ENCODE results near the gene PDE12. TPM values are rescaled to one million over a fixed set of nuclear protein-coding genes. Genes with fewer than 3 reads are reported as not detected.

Gene PDE12
- total RNA-seq, 1 donor from 2014 or later: 16.2 TPM

DNA sequence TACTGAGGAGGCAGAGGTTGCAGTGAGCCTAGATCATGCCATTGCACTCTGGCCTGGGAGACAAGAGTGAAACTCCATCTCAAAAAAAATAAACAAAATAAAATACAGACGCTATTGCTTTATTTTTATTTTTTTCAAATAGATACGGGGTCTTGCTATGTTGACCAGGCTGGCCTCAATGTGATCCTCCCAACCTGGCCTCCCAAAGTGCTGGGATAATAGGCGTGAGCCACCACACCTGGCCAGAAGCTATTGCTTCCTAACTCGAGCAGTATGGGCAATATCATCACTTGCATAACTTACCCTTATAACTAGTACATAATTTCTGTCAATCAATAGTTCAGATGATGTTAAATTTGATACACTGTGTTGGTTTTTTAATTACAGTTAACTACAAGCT lies 38.1 kb downstream of the PDE12 start:
- H2AFZ ChIP-seq (ENCODE audit: low read depth, low read length): no peak overlapping the region
- peak overlapping the region; percentile 98 for H3K4me3 ChIP-seq (ENCODE audit: insufficient read depth, low read depth, low read length)
- H3K4me1 Mint-ChIP-seq (ENCODE audit: low read depth, unreplicated experiment): peaks cover 22% of the 10 kb centered on the region
- no peaks in the 10 kb centered on the region for H3K9me3 Mint-ChIP-seq (ENCODE audit: unreplicated experiment)
- peak overlapping the region; percentile 99 for H3K27ac Mint-ChIP-seq (ENCODE audit: unreplicated experiment)
- H3K9me3 ChIP-seq (ENCODE audit: insufficient read depth, low read depth, low read length): no peaks in the 10 kb centered on the region
- DNase-seq (ENCODE audit: low read depth): no peak
- no peak for FAIRE-seq
- no peaks in the 10 kb centered on the region for H3K27me3 Mint-ChIP-seq (ENCODE audit: low read depth, unreplicated experiment)
- peak overlapping the region; percentile 83 for H3K4me2 ChIP-seq (ENCODE audit: low read length)
- TF ChIP-seq CTCF (IDR thresholded peaks at IDR 0.05; ENCODE audit: insufficient read depth, low read depth, low read length) (no peak), EZH2 (IDR thresholded peaks at IDR 0.05; ENCODE audit: insufficient read depth, low read length) (no peak)
- H3K27ac ChIP-seq (ENCODE audit: low read depth, low read length): no peak overlapping the region
- H4K20me1 ChIP-seq (ENCODE audit: insufficient read depth, low read length): peaks cover 74% of the 10 kb centered on the region
- H3K79me2 ChIP-seq (ENCODE audit: insufficient read depth, low read length): peaks cover 86% of the 10 kb centered on the region
- peak overlapping the region; percentile 100 for H3K9ac ChIP-seq (ENCODE audit: low read length)
- H3K36me3 ChIP-seq (ENCODE audit: insufficient read depth, low read length): peaks cover 12% of the 10 kb centered on the region
- H3K36me3 Mint-ChIP-seq (ENCODE audit: low read depth, unreplicated experiment): peaks cover 8% of the 10 kb centered on the region
- H3K4me3 Mint-ChIP-seq (ENCODE audit: unreplicated experiment): peak overlapping the region; percentile 93
- no peaks in the 10 kb centered on the region for H3K27me3 ChIP-seq (ENCODE audit: insufficient read depth, low read length)
- H3K4me1 ChIP-seq (ENCODE audit: insufficient read depth, low read length): peaks cover 28% of the 10 kb centered on the region

GRCh38 chr3:57594576-57594975 lies 38.5 kb downstream of the PDE12 start:
- Histone ChIP-seq H3K9me3 (ENCODE audit: insufficient read depth, low read depth, low read length) (no peaks in the 10 kb centered on the region), H3K27ac (ENCODE audit: low read depth, low read length) (no peak overlapping the region), H3K27me3 (ENCODE audit: insufficient read depth, low read length) (no peaks in the 10 kb centered on the region), H2AFZ (ENCODE audit: low read depth, low read length) (no peak overlapping the region), H3K36me3 (ENCODE audit: insufficient read depth, low read length) (peaks cover 12% of the 10 kb centered on the region), H3K4me1 (ENCODE audit: insufficient read depth, low read length) (peaks cover 30% of the 10 kb centered on the region), H3K79me2 (ENCODE audit: insufficient read depth, low read length) (peaks cover 84% of the 10 kb centered on the region), H3K4me3 (ENCODE audit: insufficient read depth, low read depth, low read length) (peak overlapping the region; percentile 98), H3K9ac (ENCODE audit: low read length) (peak overlapping the region; percentile 100), H4K20me1 (ENCODE audit: insufficient read depth, low read length) (peaks cover 69% of the 10 kb centered on the region), H3K4me2 (ENCODE audit: low read length) (peak overlapping the region; percentile 83)
- peaks cover 8% of the 10 kb centered on the region for H3K36me3 Mint-ChIP-seq (ENCODE audit: low read depth, unreplicated experiment)
- peak overlapping the region; percentile 99 for H3K27ac Mint-ChIP-seq (ENCODE audit: unreplicated experiment)
- DNase-seq (ENCODE audit: low read depth) (no peak), FAIRE-seq (no peak)
- no peak for TF ChIP-seq CTCF (IDR thresholded peaks at IDR 0.05; ENCODE audit: insufficient read depth, low read depth, low read length)
- no peak for TF ChIP-seq EZH2 (IDR thresholded peaks at IDR 0.05; ENCODE audit: insufficient read depth, low read length)
- peak overlapping the region; percentile 93 for H3K4me3 Mint-ChIP-seq (ENCODE audit: unreplicated experiment)
- H3K4me1 Mint-ChIP-seq (ENCODE audit: low read depth, unreplicated experiment): peaks cover 22% of the 10 kb centered on the region
- H3K9me3 Mint-ChIP-seq (ENCODE audit: unreplicated experiment): no peaks in the 10 kb centered on the region
- H3K27me3 Mint-ChIP-seq (ENCODE audit: low read depth, unreplicated experiment): no peaks in the 10 kb centered on the region

DNA sequence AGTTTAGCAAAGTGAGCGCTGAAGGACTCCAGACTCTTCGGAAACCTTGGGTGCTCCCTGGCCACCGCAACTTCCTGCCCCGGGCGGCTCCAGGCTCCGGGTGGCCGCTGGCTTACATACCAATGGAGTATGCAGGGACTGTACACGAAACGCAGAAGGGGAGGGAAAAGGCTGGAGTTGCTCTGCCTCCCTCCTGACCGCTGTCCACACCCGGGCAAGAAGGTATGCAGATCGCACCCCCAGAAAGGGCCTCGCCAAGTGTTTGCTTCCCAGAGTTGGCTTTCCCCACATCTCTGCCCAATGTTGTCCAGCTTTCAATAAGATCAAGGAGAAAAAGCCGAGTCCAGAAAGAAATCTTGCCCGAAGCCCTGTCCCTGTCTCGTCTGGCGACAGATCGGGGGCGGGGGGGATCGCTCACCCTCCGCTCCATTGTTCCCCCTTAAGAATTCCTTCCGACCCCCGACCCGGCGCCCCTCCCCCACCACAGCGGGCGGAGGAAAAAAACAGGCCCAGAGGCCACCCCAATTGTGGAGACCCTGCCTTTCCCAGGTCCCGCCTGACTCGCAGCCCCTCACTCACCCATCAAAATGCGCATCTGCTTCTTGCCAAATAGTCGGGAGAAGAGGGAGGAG lies 40.5 kb downstream of the PDE12 start:
- peak overlapping the region; percentile 99 for H3K27ac Mint-ChIP-seq (ENCODE audit: unreplicated experiment)
- H3K9me3 Mint-ChIP-seq (ENCODE audit: unreplicated experiment): no peaks in the 10 kb centered on the region
- Histone ChIP-seq H3K27ac (ENCODE audit: low read depth, low read length) (peak overlapping the region; percentile 100), H3K9me3 (ENCODE audit: insufficient read depth, low read depth, low read length) (no peaks in the 10 kb centered on the region), H3K79me2 (ENCODE audit: insufficient read depth, low read length) (peaks cover 65% of the 10 kb centered on the region), H3K4me2 (ENCODE audit: low read length) (peak overlapping the region; percentile 83), H2AFZ (ENCODE audit: low read depth, low read length) (no peak overlapping the region), H3K4me3 (ENCODE audit: insufficient read depth, low read depth, low read length) (peak overlapping the region; percentile 98), H4K20me1 (ENCODE audit: insufficient read depth, low read length) (peaks cover 51% of the 10 kb centered on the region), H3K9ac (ENCODE audit: low read length) (peak overlapping the region; percentile 100), H3K4me1 (ENCODE audit: insufficient read depth, low read length) (peaks cover 30% of the 10 kb centered on the region), H3K36me3 (ENCODE audit: insufficient read depth, low read length) (peaks cover 9% of the 10 kb centered on the region), H3K27me3 (ENCODE audit: insufficient read depth, low read length) (no peaks in the 10 kb centered on the region)
- H3K36me3 Mint-ChIP-seq (ENCODE audit: low read depth, unreplicated experiment): peaks cover 8% of the 10 kb centered on the region
- DNase-seq (ENCODE audit: low read depth): peak; percentile 90
- no peaks in the 10 kb centered on the region for H3K27me3 Mint-ChIP-seq (ENCODE audit: low read depth, unreplicated experiment)
- H3K4me3 Mint-ChIP-seq (ENCODE audit: unreplicated experiment): peak overlapping the region; percentile 93
- TF ChIP-seq CTCF (IDR thresholded peaks at IDR 0.05; ENCODE audit: insufficient read depth, low read depth, low read length) (no peak), EZH2 (IDR thresholded peaks at IDR 0.05; ENCODE audit: insufficient read depth, low read length) (no peak)
- FAIRE-seq: no peak
- H3K4me1 Mint-ChIP-seq (ENCODE audit: low read depth, unreplicated experiment): peaks cover 17% of the 10 kb centered on the region

Data from astrocyte (in vitro differentiated cells and primary cell).